GM13977 (cell line): ENCODE data around the gene RAD51B.

Experiments used
- DNase-seq: peaks from one replicate; pipeline ENCODE4 v3.0.0; 2012; ENCODE audit warnings: low spot score
- in situ Hi-C: fragments of 300-500 bp; cut with MboI; formaldehyde crosslinking; loops from one replicate; pipeline ENCODE4 v1.12.0; 2022; ENCODE audit warnings: low sequenced_read_pairs, low pct_unique_long_range_greater_than_20kb, mixed read lengths, inconsistent platforms; ENCODE audit not compliant: unreplicated experiment
- TF ChIP-seq, protein P1 (sequence below): IDR thresholded peaks from 2 replicates; pipeline ENCODE4 v1.5.1; 2012; ENCODE audit warnings: mild to moderate bottlenecking, control low read depth; ENCODE audit not compliant: insufficient read depth; ENCODE audit errors: extremely low read depth, missing control alignments

The RAD51B gene

DNA sequence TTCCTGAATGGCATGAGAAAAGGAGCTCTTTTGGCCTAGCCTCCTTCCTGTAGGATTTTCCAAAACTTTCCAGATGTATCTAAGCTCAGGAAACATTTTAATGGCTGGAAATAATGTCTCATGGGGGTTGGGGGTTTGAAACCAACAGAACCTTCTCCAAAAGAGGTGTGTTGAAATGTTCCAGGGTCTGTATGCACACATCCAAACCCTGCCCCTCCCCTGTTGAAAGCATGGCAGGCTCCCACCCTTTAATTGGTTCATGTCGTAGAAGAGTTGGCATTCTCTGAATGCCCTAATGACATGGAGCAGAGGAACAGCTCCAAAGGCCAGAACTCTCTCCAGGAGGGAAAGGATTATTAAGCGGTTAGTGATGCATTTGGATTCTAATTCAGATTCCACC lies 620.1 kb downstream of the RAD51B start:
- no peak for DNase-seq
- in situ Hi-C loops, result no loop called here
- TF ChIP-seq, protein P1, sequence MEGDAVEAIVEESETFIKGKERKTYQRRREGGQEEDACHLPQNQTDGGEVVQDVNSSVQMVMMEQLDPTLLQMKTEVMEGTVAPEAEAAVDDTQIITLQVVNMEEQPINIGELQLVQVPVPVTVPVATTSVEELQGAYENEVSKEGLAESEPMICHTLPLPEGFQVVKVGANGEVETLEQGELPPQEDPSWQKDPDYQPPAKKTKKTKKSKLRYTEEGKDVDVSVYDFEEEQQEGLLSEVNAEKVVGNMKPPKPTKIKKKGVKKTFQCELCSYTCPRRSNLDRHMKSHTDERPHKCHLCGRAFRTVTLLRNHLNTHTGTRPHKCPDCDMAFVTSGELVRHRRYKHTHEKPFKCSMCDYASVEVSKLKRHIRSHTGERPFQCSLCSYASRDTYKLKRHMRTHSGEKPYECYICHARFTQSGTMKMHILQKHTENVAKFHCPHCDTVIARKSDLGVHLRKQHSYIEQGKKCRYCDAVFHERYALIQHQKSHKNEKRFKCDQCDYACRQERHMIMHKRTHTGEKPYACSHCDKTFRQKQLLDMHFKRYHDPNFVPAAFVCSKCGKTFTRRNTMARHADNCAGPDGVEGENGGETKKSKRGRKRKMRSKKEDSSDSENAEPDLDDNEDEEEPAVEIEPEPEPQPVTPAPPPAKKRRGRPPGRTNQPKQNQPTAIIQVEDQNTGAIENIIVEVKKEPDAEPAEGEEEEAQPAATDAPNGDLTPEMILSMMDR, result no peak

DNA sequence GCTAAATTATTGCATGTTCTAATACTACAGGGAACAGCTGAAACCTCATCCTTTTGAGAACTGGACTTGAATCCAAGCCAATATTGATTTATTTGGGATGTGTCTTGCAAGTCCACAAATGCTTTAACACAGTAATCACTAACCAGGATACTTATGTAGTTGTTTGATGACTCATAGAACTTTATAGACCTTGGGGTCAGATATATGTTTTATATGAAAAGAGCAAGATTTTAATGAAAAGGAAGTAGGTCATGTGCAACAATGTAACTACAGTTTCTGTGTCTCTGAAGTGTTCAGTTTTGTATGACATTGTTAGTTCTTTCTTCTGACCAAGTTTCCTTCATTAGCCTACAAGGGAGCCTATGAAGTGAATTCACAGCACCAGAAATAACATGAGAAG lies 621.2 kb downstream of the RAD51B start:
- TF ChIP-seq, protein P1, result no peak
- in situ Hi-C loops, result no loop called here

DNA sequence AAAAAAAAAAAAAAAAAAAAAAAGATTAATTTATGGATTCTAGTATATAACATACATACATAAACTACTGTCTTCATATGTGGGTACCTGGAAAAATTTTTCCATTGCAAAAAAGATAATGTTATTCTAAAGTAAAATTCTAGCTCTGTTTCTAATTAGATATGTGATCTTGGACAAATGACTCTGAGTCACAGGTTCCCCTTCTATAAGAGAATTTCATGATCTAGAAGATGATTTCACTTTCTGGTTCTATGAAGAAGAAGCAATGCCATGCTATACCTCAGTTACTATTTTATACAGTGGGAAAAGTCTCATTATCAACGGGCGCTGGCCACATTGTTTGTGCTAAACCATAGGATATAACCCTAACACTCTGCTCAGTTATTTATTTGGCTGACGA lies 622.0 kb downstream of the RAD51B start:
- in situ Hi-C loops, result no loop called here
- DNase-seq, result no peak
- TF ChIP-seq, protein P1, result no peak

More for the DNA sequence above, 621.2 kb downstream of the RAD51B start:
- DNase-seq, result no peak

DNA sequence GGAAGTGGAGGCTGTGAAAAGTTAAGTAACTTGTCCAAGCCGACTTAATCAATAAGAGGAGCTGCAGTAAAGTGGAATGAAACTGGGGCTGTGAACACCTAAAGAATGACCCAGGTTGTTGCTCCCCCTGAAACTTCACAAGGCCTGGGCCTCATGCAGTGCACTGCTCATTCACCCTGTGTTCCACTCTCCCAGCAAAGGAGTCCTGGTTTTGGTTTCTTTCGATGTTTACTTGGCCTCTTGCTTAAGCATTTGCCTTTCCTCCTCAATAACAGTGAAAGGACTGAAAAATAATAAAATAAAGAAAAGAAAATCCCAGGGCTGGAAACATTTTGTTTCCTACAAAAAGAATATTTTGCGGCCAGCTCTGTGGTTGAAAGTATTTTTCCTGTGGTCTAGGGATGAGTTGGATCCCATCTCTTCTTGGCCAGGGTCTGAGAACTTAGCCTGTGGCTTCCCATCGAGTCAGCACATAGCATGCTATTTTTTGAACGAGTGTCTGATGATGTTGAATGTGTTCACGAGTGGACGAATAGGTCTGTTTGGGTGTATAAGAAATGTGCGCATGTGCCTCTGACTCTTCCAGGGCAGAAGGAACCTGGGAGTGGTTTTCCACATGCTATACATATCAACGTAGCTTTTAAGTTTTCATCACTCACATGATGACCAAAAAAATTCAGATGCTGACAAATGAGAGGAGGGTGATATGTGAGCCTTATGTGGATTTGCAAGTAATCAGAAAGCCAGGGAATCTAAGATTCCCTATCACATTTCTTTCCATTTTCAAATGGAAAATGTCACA lies 623.5 kb downstream of the RAD51B start:
- in situ Hi-C loops, result no loop called here
- TF ChIP-seq, protein P1, result no peak
- DNase-seq, result no peak

DNA sequence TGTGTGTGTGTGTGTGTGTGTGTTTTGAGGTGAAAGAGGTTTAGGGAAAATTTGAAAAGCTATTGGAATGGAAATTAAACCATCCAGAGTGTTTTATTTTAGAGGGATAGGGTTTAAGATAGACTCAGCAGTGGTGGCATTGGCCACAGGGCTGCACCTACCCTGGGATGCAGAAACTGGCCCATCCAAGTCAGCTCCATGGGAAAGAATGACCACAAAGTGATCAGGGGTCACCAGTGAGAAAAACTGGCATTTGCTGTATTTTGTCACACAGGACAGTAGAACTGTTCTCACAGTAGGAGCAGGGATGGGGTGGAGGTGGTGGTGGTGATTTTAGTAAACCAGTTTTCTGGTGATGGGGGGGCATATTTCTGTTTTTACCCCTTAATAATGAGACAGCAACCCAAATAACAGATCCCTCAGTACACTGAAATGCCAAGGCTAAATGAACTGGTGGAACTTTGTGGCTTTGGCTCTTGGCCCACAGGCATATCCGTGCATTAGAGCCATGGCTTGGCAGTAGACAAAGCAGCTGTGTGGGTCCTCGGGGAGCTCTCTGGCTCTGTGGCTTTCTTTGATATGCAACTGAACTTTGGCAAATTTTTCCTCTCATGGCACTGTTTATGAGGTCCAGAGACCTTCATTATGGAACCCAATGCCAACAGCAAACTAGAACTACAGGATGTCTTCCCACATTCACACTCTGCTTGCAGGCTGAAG lies 625.0 kb downstream of the RAD51B start:
- TF ChIP-seq, protein P1, result no peak
- in situ Hi-C loops, result no loop called here
- no peak for DNase-seq

DNA sequence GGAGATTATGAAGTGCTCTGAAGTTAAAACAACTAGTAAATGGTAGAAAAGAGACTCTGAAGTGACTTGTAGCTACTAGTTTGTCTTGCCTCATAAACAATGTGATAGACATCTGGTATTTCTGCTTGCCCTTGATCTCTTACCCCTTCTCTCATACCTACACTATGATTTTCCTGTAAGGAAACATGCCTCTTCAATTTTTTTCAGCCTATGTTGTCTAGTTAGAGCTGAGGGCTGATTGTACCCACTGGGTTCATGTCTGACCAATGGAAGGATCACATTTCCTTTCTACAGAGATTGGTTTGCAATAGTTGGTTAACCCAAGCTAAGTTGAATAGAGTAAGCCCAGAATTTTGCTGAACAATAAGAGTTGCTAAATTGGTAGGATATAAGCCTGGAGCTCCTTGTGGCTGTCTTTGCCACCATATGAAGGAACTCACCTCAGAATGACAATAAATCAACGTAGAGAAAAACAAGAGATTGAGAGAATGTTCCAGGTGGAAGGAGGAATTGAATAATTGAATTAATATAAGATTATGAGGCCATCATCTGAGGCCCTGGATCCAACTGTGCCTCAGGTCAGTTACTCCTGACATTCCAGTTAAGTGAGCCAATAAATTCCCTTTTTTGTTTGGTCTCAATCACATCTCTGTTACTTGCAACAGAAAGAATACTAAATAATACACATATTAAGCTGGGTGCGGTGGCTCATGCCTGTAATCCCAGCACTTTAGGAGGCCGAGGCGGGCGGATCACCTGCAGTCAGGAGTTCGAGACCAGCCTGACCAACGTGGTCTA lies 626.9 kb downstream of the RAD51B start:
- DNase-seq, result no peak
- TF ChIP-seq, protein P1, result no peak
- in situ Hi-C loops, result no loop called here
